Smooth muscle cell (in vitro differentiated cells): ENCODE measurements around the gene ASB6. TPM values are rescaled to one million over a fixed set of nuclear protein-coding genes. Genes with fewer than 3 reads are reported as not detected.
A peak's percentile ranks its signal among the peaks of the same experiment; 100 is the strongest.

Source experiments
- DNase-seq: peaks from one replicate; lab custom pipeline; 2025; ENCODE audit not compliant: unreplicated experiment; lab: John Stamatoyannopoulos, UW
- H2AFZ ChIP-seq: fragments of 200-600 bp; sonication (generic); 2 replicates; pipeline ENCODE4 v1.6.0; 2016; ENCODE audit warnings: antibody characterized with exemption, low read depth, mild to moderate bottlenecking
- H3F3A ChIP-seq: fragments of 200-600 bp; sonication (generic); 2 replicates; pipeline ENCODE4 v1.6.0; 2017; ENCODE audit warnings: antibody characterized with exemption, low read depth
- H3K27ac ChIP-seq: fragments of 200-600 bp; sonication (generic); 2 replicates; pipeline ENCODE4 v1.5.1; 2016; ENCODE audit warnings: low read depth, mild to moderate bottlenecking
- H3K27me3 ChIP-seq: fragments of 200-600 bp; sonication (generic); 2 replicates; pipeline ENCODE4 v1.6.1; 2016; ENCODE audit warnings: low read depth, mild to moderate bottlenecking
- H3K36me3 ChIP-seq: fragments of 200-600 bp; sonication (generic); 2 replicates; pipeline ENCODE4 v1.5.1; 2016; ENCODE audit warnings: low read depth
- H3K4me1 ChIP-seq: fragments of 200-600 bp; sonication (generic); 2 replicates; pipeline ENCODE4 v1.5.1; 2016; ENCODE audit warnings: low read depth
- H3K4me2 ChIP-seq: fragments of 200-600 bp; sonication (generic); 2 replicates; pipeline ENCODE4 v1.6.0; 2016; ENCODE audit warnings: mild to moderate bottlenecking
- H3K4me3 ChIP-seq: fragments of 200-600 bp; sonication (generic); 2 replicates; pipeline ENCODE4 v1.5.1; 2016; ENCODE audit warnings: mild to moderate bottlenecking
- H3K79me2 ChIP-seq: fragments of 200-600 bp; sonication (generic); 2 replicates; pipeline ENCODE4 v1.6.0; 2016; ENCODE audit warnings: low read depth, mild to moderate bottlenecking
- H3K9ac ChIP-seq: fragments of 200-600 bp; sonication (generic); 2 replicates; pipeline ENCODE4 v1.6.0; 2016; ENCODE audit warnings: low read depth
- H3K9me3 ChIP-seq: fragments of 200-600 bp; sonication (generic); replicated peaks from 2 replicates; pipeline ENCODE4 v1.5.1; 2016; ENCODE audit warnings: low read depth
- H4K20me1 ChIP-seq: fragments of 200-600 bp; sonication (generic); 2 replicates; pipeline ENCODE4 v1.6.0; 2016; ENCODE audit warnings: low read depth
- WGBS: methylation state at CpG from one replicate; pipeline ENCODE4 v1.1.7; 2016; ENCODE audit warnings: low lambda C conversion rate; 5-methylcytosine and 5-hydroxymethylcytosine counted together
- polyA plus RNA-seq: library from polyadenylated mRNA; unstranded; fragments of >200 nt; fragmentation: Nextera tagmentation; extraction: Ambion mirVana; gene quantifications from 2 replicates; pipeline ENCODE4 v1.2.1, GENCODE V29; 2016
- total RNA-seq: library from RNA; depleted of rRNA; stranded (reverse); fragments of >200 nt; gene quantifications from 2 replicates; pipeline ENCODE4 v1.2.3, GENCODE V29; 2014
- TF ChIP-seq, protein P1 (sequence below): fragments of 200-600 bp; sonication (generic); IDR thresholded peaks from 2 replicates; pipeline ENCODE4 v1.5.1; 2017; ENCODE audit warnings: borderline replicate concordance, mild to moderate bottlenecking, antibody characterized with exemption; ENCODE audit not compliant: insufficient read depth, poor library complexity, severe bottlenecking

Gene ASB6
- total and polyA plus RNA-seq, 2 experiments from 2014 or later: 13.8 to 26.0 TPM

DNA sequence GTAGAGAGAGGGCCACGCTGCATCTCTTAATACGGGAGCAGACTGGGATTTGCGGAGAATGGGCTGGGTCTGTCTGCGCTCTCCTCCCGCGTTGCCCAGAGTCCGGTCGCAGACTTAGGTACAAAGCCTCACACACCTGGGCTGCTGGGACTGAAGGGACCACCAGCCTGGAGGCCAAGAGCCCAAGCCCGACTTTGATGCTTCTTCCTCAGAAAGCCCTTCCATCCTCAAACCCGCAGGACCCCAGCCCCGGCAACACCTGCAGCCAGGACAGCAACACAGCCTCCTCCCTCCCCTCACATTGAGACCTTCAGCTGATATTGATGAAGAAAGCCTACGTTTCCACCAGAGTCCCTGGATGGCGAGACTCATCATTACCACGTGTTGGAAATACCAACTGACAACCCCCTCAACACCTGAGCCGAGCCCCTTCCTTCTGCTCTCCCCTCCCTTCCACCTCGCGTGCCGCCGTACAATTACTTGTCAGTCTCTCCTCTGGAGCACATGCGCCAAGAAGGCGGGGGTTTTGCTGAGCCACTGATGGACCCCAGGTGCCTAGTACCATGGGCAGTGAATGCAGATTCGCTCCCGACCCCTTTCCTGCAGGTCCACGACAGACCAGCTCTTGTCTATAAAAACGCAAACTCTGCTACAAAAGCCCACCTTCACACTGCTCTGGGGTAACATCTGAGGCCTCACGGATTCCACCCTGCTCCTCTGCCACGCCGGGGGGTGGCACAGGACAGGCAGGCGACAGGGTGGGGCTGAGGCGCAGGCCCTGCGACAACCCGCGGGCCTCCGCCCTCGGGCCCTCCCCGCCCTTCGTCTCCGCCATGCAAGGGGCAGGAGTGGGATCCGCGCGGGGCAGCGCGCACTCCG lies 841 bp downstream of the ASB6 start:
- Histone ChIP-seq H3K4me1 (peaks cover 8% of the 10 kb centered on the region), H3K79me2 (peaks cover 26% of the 10 kb centered on the region), H3K27ac (peak overlapping the region; percentile 55), H3K36me3 (no peaks in the 10 kb centered on the region), H3K9me3 (no peaks in the 10 kb centered on the region), H3K4me2 (peak overlapping the region; percentile 96), H2AFZ (no peak overlapping the region), H3K9ac (peak overlapping the region; percentile 88), H3K4me3 (peak overlapping the region; percentile 94), H4K20me1 (peaks cover 38% of the 10 kb centered on the region), H3K27me3 (no peaks in the 10 kb centered on the region), H3F3A (peaks cover 5% of the 10 kb centered on the region)
- TF ChIP-seq, protein P1, sequence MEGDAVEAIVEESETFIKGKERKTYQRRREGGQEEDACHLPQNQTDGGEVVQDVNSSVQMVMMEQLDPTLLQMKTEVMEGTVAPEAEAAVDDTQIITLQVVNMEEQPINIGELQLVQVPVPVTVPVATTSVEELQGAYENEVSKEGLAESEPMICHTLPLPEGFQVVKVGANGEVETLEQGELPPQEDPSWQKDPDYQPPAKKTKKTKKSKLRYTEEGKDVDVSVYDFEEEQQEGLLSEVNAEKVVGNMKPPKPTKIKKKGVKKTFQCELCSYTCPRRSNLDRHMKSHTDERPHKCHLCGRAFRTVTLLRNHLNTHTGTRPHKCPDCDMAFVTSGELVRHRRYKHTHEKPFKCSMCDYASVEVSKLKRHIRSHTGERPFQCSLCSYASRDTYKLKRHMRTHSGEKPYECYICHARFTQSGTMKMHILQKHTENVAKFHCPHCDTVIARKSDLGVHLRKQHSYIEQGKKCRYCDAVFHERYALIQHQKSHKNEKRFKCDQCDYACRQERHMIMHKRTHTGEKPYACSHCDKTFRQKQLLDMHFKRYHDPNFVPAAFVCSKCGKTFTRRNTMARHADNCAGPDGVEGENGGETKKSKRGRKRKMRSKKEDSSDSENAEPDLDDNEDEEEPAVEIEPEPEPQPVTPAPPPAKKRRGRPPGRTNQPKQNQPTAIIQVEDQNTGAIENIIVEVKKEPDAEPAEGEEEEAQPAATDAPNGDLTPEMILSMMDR: no peak
- 34% methylated on average over 38 of the region's 44 CpGs for WGBS
- no peak for DNase-seq

DNA sequence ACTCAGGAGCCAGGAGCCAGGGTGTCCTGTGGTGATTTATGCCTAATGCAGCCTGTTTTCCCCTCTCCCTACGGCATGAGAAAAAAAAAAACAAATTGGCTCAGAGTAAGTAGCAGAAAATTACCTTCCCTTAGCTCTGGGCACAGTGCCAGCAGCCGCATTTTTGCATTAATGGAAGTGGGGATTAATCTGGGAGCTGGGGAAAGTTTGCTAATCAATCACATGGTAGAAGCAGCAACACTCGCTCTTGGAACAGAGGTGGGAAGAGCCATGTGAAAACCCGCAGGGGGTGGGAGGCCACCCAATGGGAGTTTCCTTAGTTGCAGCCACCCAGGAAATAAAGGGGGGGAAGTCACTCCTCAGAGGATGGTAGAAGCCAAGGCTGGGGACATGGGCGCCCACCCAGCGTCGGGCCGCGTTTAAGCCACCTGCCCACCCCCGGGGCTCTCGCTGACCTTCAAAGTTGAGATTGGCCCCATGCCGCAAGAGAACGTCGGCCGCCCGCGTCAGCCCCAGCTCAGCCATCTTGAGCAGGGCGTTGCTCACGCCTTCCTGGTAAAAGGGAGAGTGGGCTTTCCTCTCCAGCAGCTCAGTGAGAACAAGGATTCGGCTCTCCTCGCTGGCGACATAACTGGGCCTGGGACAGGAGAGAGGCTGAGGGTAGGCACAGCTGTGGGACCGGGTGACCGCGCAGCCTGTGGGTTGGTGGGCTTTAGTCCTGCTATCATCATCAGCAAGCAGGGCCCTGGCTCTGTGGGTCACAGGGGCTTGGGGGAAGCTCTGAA lies 1.7 kb downstream of the ASB6 start:
- DNase-seq: no peak

DNA sequence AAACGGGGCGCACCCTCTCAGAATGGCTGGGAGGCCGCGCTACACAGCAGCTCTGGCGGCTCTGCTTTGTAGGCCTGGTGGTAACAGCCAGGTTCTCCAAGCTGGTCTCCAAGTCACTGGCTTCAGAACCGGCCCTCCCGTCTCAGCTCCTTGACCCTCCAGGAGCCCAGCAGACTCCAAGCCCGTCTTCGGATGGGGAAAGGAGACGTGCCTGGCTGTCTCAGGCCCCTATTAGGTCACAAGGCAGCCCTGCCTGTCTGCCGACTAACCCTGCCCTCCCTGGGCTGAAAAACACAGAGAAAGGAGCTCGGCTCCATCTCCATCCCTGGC lies 2.2 kb downstream of the ASB6 start:
- Histone ChIP-seq H3K4me2 (no peak overlapping the region), H2AFZ (no peak overlapping the region), H3K9me3 (no peaks in the 10 kb centered on the region), H3K27me3 (no peaks in the 10 kb centered on the region), H3K4me1 (peaks cover 8% of the 10 kb centered on the region), H3F3A (peaks cover 5% of the 10 kb centered on the region), H3K36me3 (no peaks in the 10 kb centered on the region), H4K20me1 (peaks cover 51% of the 10 kb centered on the region), H3K79me2 (peaks cover 27% of the 10 kb centered on the region), H3K4me3 (no peak overlapping the region), H3K9ac (no peak overlapping the region), H3K27ac (peak overlapping the region; percentile 16)
- 92% methylated on average over 12 of the region's 12 CpGs for WGBS
- TF ChIP-seq, protein P1: no peak
- DNase-seq: no peak

More for the DNA sequence above, 1.7 kb downstream of the ASB6 start:
- Histone ChIP-seq H3K9ac (no peak overlapping the region), H3F3A (peaks cover 5% of the 10 kb centered on the region), H3K27me3 (no peaks in the 10 kb centered on the region), H3K9me3 (no peaks in the 10 kb centered on the region), H4K20me1 (peaks cover 45% of the 10 kb centered on the region), H3K4me3 (peak overlapping the region; percentile 94), H2AFZ (no peak overlapping the region), H3K4me1 (peaks cover 8% of the 10 kb centered on the region), H3K27ac (peak overlapping the region; percentile 16), H3K4me2 (peak overlapping the region; percentile 96), H3K36me3 (no peaks in the 10 kb centered on the region), H3K79me2 (peaks cover 26% of the 10 kb centered on the region)
- 95% methylated on average over 25 of the region's 25 CpGs for WGBS
- TF ChIP-seq, protein P1: no peak
